VCaP (cell line): ENCODE measurements around the gene DIP2B.
A peak's percentile ranks its signal among the peaks of the same experiment; 100 is the strongest.

ENCODE experiments used
- H3K27ac ChIP-seq: fragments of 450-650 bp; 2 replicates; pipeline ENCODE4 v1.5.1; 2017
- CTCF ChIP-seq: fragments of 450-650 bp; conservative IDR thresholded peaks from 2 replicates; pipeline ENCODE4 v1.5.1; 2017; ENCODE audit warnings: mild to moderate bottlenecking, moderate library complexity

DIP2B gene

DNA sequence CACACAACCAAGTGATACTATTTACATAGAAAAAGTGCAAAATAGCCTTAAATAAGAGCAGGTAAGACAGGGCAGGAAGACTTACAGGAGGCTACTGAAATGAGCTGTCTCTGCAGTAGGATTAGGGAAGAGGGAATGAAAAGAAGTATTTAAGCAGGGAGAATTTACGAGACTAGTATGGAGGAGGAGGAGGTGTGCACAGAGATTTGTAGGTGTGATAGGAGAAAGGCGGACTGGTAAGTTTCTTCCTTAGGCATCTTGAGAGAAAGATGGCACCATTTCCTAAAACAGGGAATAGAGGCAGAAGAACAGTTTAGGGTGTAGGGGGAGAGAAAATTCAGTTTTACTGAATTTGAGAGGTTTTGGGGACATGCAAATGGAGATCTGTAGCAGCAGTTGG, 25.7 kb downstream of the DIP2B start:
- TF ChIP-seq CTCF, result no peak
- peak overlapping the region; percentile 100 for H3K27ac ChIP-seq

- TF ChIP-seq CTCF, result no peak
- peak overlapping the region; percentile 100 for H3K27ac ChIP-seq
Measured at GRCh38 chr12:50533203-50533584, 28.4 kb downstream of the DIP2B start.

DNA sequence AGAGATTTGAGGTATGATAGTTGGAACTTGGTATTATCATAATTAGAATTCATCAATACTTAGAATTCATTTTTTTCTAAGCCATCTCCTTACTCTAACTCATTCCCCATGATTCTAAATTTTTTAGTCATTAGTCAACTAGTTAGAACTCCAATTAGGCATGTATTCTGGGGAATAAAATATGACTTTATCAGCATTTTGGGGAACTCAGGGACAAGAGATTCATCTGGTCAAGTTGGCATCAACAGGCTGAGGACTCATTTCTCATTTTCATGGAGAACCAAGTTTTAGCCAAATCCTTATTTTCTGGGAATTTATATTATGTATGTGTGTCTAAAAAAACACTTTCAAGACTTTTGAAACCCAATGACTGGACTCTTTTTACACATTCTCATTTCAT, 29.2 kb downstream of the DIP2B start:
- H3K27ac ChIP-seq, result peak overlapping the region; percentile 100
- TF ChIP-seq CTCF, result no peak

DNA sequence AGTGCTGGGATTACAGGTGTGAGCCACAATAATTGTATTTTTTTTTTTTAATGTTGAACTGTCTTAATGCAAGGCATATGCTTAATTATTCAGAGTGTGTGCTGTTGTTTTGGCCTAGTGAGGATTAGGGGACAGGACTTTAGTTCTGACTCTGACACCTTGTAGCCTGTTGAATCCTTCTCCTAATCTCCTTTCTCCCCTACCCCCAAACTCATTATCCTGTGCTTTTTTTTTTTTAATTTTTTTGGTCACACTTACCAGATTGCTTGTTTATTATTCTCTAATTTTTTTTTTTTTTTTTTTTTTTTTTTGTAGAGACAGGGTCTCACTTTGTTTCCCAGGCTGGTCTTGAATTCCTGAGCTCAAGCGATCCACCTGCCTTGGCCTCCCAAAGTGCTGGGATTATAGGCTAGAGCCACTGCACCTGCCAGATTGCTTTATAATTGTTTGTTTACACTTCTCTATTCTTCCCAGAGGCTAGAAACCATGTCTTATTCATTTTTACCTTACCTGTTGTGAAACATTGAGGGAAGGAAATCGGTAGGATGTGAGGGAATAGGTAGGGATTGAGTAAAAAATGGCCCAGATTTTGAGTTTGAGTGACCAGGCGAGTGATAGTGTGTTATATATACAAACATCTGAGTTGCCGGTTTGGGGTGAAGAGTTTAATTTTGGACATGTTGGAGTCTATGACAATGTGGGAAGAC, 32.2 kb downstream of the DIP2B start:
- H3K27ac ChIP-seq, result peak overlapping the region; percentile 30
- TF ChIP-seq CTCF, result no peak

DNA sequence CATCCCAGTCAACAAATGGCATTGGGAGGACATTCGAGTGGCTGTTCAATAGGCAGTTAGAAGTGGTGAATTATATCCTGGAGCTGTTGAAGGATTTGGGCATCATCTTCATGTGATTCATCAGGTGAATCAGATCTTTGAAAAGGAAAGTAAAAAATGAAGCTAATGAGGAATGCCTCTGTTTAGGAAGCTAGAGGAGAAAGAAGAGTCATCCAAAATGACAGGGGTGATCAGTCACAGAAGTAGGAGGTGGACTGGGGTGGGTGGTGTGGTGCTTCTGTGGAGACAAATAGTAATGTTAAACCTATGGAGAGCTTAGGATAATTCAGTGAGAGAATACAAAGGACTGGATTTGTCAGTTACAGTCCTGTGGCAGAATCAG, 32.7 kb downstream of the DIP2B start:
- peak overlapping the region; percentile 30 for H3K27ac ChIP-seq
- no peak for TF ChIP-seq CTCF

DNA sequence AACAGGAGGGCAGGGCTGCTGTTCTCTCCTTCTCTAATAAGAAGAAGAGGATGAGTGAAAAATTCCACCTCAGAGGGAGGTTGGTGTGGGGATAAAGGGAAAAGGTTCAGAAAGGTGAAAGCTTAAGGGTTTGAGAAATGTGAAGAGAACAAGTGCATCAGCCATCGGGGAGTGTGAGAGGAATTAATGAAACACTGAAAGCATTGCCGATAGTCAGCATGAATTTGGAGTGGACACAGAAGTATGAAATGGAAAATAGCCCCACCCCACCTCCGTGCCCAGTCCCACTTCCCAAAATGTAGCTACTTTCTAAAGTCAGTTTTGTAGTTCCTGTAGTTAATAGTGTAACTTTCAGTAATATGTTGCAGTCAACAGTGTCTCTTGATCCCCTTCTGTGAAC, 33.4 kb downstream of the DIP2B start:
- TF ChIP-seq CTCF, result no peak
- peak overlapping the region; percentile 30 for H3K27ac ChIP-seq

DNA sequence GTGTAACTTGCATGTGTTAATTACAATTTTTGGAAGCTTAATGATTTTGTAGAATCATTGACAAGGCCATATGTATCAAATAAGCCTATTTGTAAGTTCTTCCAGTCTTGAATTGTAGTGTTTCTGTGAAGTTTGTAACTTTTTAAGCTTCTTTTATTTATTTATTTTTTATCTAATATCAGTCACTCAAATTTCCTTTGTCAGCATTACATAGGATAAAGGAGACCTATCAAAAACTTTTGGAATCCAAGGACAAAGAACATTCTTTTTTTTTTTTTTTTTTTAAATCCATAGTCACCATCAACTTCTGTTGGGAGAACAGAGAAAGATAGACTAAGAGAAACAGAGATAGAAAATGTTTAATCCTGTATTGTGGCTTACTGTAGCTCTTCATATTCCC, 36.4 kb downstream of the DIP2B start:
- no peak for TF ChIP-seq CTCF
- no peak overlapping the region for H3K27ac ChIP-seq
